ENCODE results near the gene HK1. TPM values are rescaled to one million over a fixed set of nuclear protein-coding genes. Genes with fewer than 3 reads are reported as not detected.
A peak's percentile ranks its signal among the peaks of the same experiment; 100 is the strongest.

Gene HK1
- total RNA-seq, 1 donor from 2014 or later = 106 TPM

- peak overlapping the region; percentile 83 for H3K27ac ChIP-seq
- H3K27me3 ChIP-seq = no peaks in the 10 kb centered on the region
- peaks cover 0 to 11% of the 10 kb centered on the region in 2 donors for H3K36me3 ChIP-seq
- no peak for DNase-seq (ENCODE audit: extremely low spot score in 2 of 2)
- no peak overlapping the region for H3K4me3 ChIP-seq
- TF ChIP-seq CTCF (IDR thresholded peaks at IDR 0.05) (no peak), POLR2A (IDR thresholded peaks at IDR 0.05) (no peak), POLR2AphosphoS5 (IDR thresholded peaks at IDR 0.05; ENCODE audit: insufficient read depth in 1 of 2, low read depth in 1 of 2) (peak; percentile 40 to 92)
- intact Hi-C loops (cut with DNase I) = no loop called here
- peaks cover 61% of the 10 kb centered on the region for H3K4me1 ChIP-seq
- no peaks in the 10 kb centered on the region for H3K9me3 ChIP-seq
These were observed 70.7 kb downstream of the HK1 start for GRCh38 chr10:69348816-69349541.

GRCh38 chr10:69349542-69349888 is 71.2 kb downstream of the HK1 start:
- no peaks in the 10 kb centered on the region for H3K9me3 ChIP-seq
- no peaks in the 10 kb centered on the region for H3K27me3 ChIP-seq
- no peak overlapping the region for H3K4me3 ChIP-seq
- DNase-seq (ENCODE audit: extremely low spot score in 2 of 2) = no peak
- peak overlapping the region; percentile 83 for H3K27ac ChIP-seq
- intact Hi-C loops (cut with DNase I) = no loop called here
- no peak for TF ChIP-seq POLR2A (IDR thresholded peaks at IDR 0.05)
- TF ChIP-seq POLR2AphosphoS5 (IDR thresholded peaks at IDR 0.05; ENCODE audit: insufficient read depth in 1 of 2, low read depth in 1 of 2) = no peak
- no peak for TF ChIP-seq CTCF (IDR thresholded peaks at IDR 0.05)
- peaks cover 55% of the 10 kb centered on the region for H3K4me1 ChIP-seq
- H3K36me3 ChIP-seq = peaks cover 0 to 7% of the 10 kb centered on the region in 2 donors

DNA sequence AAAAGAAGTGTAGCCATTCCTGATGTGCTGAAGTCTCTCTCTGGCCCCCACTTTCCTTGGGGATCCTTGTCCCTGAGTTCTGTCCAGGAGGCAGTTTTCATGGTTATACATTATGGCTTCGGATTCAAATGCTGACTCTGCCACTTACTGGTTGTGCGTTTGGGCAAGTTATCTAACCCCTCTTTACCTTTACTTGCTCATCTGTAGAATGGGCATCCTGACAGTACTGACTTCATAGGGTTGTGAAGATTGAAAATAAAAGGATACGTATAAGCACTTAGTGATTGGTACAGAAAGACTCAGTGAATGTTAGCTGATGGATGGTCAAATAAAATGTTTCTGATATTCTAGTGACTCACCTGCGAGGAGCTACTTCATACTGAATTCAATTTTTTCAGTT is 73.3 kb downstream of the HK1 start:
- H3K36me3 ChIP-seq = no peaks in the 10 kb centered on the region
- no peaks in the 10 kb centered on the region for H3K9me3 ChIP-seq
- TF ChIP-seq POLR2AphosphoS5 (IDR thresholded peaks at IDR 0.05; ENCODE audit: insufficient read depth in 1 of 2, low read depth in 1 of 2) (no peak), CTCF (IDR thresholded peaks at IDR 0.05) (no peak), POLR2A (IDR thresholded peaks at IDR 0.05) (no peak)
- H3K4me1 ChIP-seq = peaks cover 35% of the 10 kb centered on the region
- no peak for DNase-seq (ENCODE audit: extremely low spot score in 2 of 2)
- intact Hi-C loops (cut with DNase I) = no loop called here
- no peaks in the 10 kb centered on the region for H3K27me3 ChIP-seq
- H3K4me3 ChIP-seq = no peak overlapping the region
- no peak overlapping the region for H3K27ac ChIP-seq

GRCh38 chr10:69352569-69353264 is 74.4 kb downstream of the HK1 start:
- intact Hi-C loops (cut with DNase I) = no loop called here
- Histone ChIP-seq H3K4me1 (peaks cover 35% of the 10 kb centered on the region), H3K27ac (no peak overlapping the region), H3K9me3 (no peaks in the 10 kb centered on the region), H3K36me3 (no peaks in the 10 kb centered on the region), H3K4me3 (no peak overlapping the region), H3K27me3 (no peaks in the 10 kb centered on the region)
- TF ChIP-seq POLR2AphosphoS5 (IDR thresholded peaks at IDR 0.05; ENCODE audit: insufficient read depth in 1 of 2, low read depth in 1 of 2) = no peak
- no peak for DNase-seq (ENCODE audit: extremely low spot score in 2 of 2)

DNA sequence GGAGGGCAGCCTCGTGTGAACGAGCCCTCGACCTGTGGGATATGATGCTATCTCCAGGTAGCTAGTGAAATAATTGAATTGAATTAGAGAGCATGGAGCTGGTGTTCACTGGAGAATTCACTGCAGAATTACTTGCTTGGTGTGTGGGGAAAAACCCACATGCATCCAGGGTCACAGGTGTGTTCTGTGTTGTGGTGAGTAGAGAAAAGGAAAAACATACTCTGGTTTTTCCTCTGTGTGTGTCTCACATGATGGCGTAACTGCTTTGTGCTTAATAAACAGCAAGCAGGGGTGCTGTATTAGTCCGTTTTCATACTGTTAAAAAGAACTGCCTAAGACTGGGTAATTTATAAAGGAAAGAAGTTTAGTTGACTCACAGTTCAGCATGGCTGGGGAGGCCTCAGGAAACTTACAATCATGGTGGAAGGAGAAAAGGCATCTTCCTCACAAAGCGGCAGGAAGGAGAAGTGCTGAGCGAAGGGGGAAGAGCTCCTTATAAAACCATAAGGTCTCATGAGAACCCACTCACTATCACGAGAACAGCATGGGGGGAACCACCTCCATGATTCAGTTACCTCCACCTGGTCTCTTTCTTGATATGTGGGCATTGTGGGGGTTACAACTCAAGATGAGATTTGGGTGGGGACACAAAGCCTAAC is 75.8 kb downstream of the HK1 start:
- H3K36me3 ChIP-seq = no peaks in the 10 kb centered on the region
- TF ChIP-seq POLR2AphosphoS5 (IDR thresholded peaks at IDR 0.05; ENCODE audit: insufficient read depth in 1 of 2, low read depth in 1 of 2) = no peak
- TF ChIP-seq CTCF (IDR thresholded peaks at IDR 0.05) = no peak
- no peak for TF ChIP-seq POLR2A (IDR thresholded peaks at IDR 0.05)
- H3K4me3 ChIP-seq = no peak overlapping the region
- peaks cover 39% of the 10 kb centered on the region for H3K4me1 ChIP-seq
- H3K9me3 ChIP-seq = no peaks in the 10 kb centered on the region
- no peak overlapping the region for H3K27ac ChIP-seq
- intact Hi-C loops (cut with DNase I) = no loop called here
- no peaks in the 10 kb centered on the region for H3K27me3 ChIP-seq
- no peak for DNase-seq (ENCODE audit: extremely low spot score in 2 of 2)
